HG02759 (cell line): ENCODE data around the gene IGFBP7.

Experiments used
- ATAC-seq: cut with Tn5 transposase; IDR thresholded peaks from one replicate; pipeline ENCODE4 v1.9.1; 2021; ENCODE audit warnings: mild to moderate bottlenecking, moderate library complexity; ENCODE audit not compliant: unreplicated experiment

Gene IGFBP7, protein sequence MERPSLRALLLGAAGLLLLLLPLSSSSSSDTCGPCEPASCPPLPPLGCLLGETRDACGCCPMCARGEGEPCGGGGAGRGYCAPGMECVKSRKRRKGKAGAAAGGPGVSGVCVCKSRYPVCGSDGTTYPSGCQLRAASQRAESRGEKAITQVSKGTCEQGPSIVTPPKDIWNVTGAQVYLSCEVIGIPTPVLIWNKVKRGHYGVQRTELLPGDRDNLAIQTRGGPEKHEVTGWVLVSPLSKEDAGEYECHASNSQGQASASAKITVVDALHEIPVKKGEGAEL

DNA sequence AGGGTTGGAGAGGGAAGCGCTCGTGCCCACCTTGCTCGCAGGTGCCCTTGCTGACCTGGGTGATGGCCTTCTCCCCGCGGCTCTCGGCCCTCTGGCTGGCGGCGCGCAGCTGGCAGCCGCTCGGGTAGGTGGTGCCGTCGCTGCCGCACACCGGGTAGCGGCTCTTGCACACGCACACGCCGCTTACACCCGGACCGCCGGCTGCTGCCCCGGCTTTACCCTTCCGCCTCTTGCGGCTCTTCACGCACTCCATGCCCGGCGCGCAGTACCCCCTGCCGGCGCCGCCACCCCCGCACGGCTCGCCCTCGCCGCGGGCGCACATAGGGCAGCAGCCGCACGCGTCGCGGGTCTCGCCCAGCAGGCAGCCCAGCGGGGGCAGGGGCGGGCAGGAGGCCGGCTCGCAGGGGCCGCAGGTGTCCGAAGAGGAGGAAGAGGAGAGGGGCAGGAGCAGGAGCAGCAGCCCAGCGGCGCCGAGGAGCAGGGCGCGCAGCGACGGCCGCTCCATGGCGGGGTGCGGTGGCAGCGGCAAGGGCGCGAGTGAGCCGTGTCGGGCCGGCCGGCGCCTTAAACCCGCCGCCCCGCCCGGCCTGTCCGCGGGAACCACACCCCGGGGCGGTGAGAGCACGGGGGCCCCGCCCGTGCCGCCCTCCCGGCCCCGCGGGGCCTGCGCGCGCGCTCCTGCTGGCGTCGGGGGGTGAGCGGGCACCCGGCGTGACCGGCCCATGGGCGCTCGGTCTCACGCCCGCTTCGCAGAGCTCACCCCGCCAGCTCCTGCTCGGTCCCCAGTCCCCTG, at the start of gene IGFBP7:
TSS of gene IGFBP7 (minus strand) at position 539 of the 793 bp plus-strand sequence. CDS start at position 505, 34 bp downstream.
- peak; percentile 50 for ATAC-seq

DNA sequence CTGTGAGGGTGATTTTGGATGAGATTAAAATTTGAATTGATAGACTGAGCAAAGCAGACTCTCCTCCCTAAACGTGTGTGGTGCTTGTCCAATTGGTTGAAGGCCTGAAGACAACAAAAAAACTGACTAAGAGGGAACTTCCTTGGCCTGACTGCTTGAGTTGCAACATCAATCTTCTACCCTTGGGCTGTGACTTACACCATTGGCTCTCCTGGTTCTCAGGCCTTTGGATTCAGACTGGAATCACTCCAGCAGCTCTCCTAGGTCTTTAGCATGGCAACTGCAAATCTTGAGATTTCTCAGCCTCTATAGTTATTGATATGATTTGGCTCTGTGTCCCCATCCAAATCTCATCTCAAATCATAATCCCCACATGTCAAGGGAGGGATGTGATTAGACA, 49.7 kb upstream of the IGFBP7 start:
- no peak for ATAC-seq

DNA sequence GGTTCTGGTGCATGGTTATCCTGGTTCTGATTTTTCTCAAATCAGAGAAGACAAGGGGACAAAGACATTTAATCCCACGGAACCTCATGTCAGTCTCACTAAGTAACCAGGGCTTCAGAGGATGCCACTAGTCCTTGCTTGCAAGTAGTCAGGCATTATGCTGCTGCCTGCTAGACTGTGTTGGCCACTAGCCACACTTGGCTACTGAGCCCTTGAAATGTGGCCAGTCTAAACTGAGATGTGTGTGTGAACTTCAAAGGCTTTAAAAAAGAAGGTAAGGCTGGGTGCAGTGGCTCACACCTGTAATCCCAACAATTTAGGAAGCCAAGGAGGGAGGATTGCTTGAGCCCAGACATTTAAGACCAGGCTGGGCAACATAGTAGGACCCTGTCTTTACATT, 48.6 kb upstream of the IGFBP7 start:
- no peak for ATAC-seq

DNA sequence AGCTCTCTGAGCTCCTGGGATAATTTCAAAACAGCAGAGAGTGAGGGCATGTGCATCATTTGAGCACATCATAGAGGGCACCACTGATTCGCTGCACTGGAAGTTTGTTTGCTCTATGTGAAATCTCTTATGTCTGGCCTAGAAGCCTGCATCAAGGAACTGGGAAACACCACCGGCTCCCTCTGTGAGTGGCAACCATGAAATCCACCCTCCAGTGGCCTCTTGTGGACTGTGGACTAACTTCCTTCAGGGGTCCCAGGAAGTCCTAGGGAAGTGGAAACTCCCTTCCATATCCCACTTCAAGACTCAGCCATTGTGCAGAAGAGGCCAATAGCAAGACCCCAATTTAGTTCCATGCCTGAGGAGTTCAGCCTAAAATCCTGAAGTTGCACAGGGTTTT, 48.0 kb upstream of the IGFBP7 start:
- ATAC-seq: no peak

DNA sequence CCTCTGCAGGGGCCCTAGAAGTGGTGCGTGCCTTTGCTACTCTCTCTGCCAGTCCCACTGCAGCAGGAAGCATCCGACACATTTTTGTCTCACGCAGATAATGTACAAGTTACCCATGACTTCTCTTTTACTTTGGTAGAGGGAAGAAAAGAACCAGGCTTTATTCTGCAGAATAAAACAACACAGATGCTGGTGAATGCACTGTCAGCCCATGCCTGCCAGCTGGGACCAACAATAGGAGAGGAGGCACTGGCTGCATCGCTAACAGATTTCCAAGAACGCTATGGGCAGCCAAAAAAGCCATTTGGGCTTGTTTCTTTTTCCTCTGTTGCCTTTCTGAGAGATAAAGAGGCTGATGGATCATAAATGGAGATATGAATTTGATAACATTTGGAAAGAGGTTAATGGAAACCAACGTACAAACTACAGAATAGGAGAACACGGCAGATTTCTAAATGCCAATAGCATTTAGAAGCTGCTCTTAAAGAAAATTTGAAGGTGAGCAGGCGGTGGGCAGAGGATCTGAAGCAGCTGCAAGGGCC, 47.5 kb upstream of the IGFBP7 start:
- ATAC-seq: no peak

DNA sequence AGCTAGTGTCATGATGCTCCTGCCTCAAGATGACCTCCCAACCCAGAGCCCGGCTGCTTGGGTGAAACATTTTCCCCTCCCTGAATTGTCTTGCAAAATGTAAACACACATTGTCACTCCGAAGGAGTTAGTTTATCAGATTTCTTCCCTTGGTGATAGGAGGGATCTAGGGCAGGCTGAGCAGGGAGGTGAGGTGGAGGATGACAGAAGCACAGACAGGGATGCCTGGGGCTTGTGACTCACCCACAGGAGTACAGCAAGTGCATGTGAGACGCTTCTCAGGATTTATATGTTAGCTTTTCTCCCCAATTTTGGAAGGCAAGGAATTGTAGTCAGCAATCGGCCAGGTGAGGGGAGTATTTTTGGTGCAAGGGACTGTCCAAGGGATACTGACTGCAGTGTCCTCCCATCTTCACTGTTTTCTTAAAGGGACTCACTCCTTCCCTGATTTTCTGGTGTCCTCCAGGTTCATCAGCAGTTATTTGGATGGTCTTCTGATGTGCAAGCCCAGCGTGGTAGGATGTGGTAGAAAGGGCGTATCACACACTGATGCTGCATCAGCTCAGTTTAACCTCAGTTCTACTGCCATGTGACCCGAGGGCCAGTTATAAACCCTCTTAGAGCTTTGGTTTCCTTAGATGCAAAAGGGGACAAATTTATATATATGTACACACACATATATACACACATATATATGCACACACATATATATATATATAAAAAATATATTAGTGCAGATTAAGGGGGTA, 46.2 kb upstream of the IGFBP7 start:
- no peak for ATAC-seq

DNA sequence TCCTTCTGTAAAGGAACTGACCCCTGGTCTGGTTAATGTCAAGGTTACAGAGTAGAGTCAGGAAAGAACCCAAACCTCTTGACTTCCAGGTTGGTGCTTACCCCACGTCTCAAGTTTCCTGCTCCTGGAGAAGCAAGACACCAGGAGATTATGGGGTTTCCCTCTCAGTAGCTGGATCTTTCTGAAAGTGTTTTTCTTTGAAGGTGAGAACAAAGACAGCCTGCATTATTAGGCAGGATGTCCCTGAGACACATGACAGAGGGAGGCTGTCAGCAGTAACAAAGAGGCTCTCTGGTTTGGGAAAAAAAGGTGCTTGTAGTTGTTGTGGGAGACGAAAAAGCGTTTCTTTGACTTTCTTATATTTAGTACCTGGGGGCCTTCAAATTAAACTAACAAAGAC, 44.7 kb upstream of the IGFBP7 start:
- no peak for ATAC-seq

DNA sequence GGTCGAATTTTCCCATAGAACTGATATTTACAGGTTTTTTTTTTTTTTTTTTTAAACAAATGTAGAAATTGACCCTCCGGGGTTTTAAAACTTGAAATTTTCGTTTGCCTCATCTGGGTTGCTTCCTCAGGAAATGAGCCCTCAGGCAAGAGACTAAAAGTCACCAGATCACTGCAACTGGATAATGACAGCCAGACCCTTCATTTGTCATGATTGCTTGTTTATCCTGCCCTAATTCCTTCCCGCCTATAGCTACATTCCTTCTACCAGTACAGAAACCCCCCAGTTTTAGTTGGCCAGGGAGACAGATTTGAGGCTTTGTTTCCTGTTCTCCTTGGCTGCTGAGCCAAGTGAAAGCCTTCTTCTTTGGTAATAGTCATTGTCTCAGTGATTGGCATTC, 44.0 kb upstream of the IGFBP7 start:
- no peak for ATAC-seq

DNA sequence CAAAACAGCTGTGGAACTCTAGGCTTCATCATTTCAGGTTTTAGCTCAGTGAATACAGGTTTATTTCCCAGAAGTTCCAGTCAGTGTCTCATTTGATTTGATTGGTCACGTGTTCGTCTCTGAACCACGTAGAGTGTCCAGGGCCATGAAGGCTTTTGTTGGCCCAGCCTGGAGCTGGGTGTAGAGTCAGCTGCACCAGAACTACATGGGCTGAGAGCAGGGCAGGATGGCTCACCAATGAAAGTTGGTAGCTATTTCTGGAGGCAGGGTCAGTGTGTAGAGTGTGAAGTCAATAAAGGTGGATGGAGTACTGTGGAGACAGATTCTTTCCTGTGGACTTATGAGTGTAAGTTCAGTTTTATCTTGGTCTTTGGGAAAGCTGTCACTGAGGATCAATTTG, 43.0 kb upstream of the IGFBP7 start:
- ATAC-seq: no peak

DNA sequence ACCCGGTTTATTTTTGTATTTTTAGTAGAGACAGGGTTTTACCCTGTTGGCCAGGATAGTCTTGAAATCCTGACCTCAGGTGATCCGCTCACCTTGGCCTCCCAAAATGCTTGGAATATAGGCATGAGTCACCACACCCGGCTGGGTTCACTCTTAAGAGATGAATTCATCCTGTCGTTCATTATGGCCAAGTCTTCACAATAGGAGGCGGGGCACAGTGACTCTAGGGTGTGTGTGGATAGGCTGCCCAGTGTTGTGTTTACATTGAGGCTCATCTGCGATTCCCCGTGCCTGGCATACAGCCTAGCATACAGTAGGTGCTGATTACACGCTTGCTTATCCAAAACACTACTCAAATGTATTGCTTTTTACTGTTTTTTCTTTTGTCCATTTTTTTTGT, 41.3 kb upstream of the IGFBP7 start:
- ATAC-seq: no peak

DNA sequence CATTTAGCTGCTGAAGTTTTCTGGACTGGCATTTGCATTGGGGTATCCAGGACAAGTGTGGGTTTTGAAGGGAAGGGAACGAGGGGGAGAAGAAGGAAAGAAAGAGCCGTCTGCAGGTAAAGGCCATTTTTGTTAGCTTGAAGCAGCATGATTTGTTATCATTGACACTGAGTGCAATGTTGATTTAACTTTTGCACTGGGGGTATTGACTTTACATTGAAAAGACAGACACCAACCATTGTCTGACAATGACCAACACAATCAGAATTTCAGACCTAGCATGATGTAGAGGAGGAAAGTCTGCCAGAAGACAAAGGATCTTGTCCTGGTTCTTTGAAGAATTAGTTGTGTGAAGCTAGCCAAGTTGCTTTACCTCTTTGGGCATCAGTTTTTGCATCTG, 39.6 kb upstream of the IGFBP7 start:
- ATAC-seq: no peak

DNA sequence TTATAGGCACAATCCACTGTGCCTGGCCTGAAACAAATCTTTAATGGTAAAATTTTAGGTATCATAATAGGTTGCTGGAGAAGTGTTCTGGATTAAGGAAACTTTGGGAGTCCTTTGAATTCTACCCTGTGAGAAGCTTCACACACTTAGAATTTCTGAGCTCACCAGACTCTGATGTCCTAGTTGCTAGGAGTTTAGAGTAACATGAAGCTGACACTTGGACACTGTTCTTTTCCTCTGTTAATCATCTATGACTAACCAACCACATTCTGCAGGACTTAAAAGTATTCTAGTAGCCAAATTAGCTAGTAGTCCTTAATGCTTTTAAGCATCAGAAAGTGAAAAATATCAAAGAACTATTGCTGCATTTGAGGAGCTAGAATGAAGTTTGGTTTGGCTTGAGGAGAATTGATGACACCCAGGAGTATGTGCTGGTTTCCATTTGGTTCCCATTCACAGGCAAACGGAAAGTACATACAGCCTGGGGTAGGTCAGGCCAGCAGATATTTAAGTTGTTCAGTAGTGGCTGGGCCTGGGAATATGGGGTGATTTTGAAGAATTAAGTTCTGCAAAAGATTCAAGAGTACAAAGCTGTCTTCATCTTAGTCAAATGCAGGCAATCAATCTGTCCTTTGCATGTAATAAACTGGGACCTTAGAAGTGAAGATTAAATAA, 38.8 kb upstream of the IGFBP7 start:
- ATAC-seq: no peak

DNA sequence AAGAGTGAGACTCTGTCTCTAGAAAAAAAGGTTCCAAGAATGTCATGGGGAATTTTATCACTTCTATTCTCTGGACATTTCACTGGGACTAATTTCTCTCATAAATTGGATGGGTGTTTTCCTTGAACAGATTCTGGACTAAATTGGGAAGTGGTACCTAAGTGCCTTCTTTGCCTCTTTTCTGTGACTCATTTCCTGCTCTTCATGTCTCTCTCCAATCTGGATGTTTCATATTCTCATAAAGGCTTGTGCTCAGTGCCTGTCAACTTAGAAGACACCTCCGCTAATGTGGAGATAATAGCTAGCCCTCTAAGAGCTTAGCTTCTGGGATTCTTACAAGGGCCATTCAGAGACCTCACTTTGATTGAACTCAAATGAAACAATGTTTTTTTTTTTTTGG, 38.0 kb upstream of the IGFBP7 start:
- ATAC-seq: no peak

DNA sequence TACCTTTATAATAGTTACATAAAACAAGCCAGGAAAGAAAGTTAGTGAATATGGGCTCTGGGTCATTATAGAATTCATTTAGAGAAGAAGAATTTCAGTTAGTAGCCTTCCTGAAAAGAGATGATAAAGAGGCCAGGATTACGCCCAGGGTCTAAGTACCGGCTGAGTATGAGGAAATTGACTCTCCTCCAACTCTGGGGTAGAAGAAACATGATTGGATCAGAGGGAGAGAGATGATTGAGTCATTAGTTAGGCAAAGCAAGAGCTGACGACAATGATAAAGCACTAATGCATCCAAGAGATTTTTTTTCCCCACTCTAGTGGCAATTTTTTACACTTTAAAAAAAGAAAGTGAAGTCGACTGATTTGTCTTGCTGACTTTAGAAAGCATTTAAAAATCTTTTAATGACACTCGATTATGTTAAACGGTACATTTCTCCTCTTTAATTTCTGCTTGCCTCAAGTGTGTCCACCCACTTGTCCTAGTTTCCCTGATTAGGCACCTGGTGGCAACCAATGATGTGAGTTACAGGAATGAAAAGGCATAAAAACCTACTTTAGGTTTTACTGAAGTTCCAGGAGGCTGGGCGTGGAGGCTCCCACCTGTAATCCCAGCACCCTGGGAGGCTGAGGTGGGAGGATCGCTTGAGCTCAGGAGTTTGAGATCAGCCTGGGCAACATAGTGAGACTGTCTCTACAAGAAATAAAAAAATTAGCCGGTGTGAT, 37.3 kb upstream of the IGFBP7 start:
- ATAC-seq: no peak

DNA sequence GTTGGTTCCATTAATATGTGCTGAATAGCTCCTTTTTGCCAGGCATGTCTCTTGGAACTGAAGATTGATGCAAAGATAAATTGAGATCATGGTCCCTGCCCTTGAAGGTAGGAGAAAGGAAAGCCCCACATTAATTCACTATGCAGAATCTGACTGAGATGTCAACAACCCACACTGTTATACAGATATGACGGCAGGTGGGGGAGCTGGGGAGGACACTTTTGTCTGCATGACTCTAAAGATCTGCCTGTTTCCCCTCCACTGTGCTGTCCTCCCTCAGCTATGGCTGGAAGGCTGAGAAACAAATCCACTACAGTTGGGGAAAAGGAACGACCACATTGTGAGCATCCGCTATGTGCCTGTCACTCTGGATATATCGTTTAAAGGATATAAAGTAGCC, 36.3 kb upstream of the IGFBP7 start:
- no peak for ATAC-seq

DNA sequence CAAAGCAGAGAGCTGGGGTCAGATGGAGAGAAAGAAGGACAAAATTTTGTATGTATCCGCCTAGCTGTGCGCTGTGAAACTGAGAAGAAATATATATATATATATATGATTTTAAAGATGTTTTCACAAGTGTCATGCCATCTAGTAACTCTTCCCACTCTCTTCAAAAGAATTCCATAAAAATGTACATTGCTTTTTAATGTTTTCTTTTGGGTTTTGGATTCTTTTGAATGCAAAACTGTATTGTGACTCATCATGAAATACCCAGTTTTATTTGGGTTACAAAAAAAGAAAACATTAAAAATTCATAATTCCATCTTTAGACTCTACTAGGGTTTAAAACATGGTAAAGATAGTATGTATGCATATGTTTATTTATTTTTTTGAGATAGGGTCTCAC, 34.3 kb upstream of the IGFBP7 start:
- no peak for ATAC-seq

DNA sequence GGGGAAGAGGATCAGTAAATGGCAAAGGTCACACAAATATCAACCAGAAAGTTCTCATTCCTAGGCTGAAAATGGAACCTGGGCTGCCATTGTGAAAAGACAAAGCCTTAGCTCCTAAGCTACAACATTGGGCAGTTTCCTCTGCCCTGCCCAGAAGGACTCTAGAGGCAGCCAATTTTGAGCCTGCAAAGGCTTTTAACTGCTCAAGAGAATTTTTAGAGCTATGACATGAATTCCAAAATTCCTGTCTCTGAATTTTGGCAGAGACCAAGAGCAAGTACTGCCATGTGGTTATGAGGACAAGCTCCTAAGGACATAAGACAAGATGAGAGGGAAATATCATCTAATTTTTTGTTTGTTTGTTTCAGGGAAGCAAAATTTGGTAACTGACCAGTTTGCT, 29.6 kb upstream of the IGFBP7 start:
- no peak for ATAC-seq

DNA sequence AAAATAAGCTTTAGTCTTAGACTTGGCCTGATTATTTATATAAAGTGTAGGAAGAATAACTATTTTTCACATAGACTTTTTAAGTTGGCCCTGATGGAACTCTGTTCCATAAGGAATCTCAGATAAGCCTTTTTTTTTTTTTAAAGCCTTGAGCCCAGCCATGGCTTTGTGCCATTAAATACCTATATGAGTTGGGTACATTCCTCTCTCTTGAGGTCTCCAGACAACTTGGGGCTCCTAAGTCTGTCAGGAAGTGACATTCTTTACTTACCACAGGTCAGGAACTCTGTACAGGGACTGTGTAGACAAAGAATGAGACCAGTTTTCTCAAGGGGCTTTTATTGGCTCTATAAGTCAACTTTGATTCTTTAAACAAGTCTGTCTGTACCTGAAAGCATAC, 27.1 kb upstream of the IGFBP7 start:
- ATAC-seq: no peak

DNA sequence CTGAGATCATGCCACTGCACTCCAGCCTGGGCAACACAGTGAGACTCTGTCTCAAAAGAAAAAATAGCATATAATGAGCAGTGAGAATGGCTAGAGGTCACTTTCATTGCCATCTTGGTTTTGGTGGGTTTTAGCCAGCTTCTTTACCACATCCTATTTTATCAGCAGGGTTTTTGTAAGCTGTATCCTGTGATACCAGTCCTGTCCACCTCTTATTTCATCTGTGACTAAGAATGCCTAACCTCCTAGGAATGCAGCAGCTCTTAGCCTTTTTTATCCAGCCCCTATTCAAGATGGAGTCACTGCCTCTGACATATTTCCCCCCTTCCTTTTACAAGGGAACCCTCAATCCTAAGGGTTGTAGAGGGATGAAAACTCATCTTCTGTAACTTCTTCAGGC, 26.1 kb upstream of the IGFBP7 start:
- ATAC-seq: no peak

DNA sequence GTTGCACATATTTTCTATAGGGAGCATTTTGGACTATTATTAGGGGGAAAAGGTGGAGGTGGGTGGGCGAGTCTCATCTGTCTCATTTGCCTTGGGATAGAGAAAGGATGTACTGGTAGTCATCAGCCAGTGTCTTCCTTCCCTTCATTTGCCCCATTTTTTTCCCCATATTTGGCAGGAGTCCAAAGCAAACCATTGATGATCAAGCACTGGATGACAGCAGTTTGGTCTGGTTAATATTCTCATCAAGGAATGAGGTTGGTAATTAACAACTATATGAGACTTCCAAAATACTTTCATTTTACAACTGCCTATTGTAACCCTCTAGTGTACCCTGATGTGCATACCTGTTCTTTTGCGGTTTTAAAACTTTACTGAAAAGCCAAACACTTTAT, 22.6 kb upstream of the IGFBP7 start:
- ATAC-seq: no peak
